ENCODE measurements around the gene HUWE1. TPM values are rescaled to one million over a fixed set of nuclear protein-coding genes. Genes with fewer than 3 reads are reported as not detected.

The HUWE1 gene
- polyA plus RNA-seq, 1 donor from 2014 or later: 17.5 TPM

- peak overlapping the region in 2 of 4 donors; percentile 17 to 79 for H3K4me3 Mint-ChIP-seq
- H3K27ac Mint-ChIP-seq: peak overlapping the region in 1 of 3 donors; percentile 67
- H3K36me3 Mint-ChIP-seq: peaks cover 2% of the 10 kb centered on the region
- no peaks in the 10 kb centered on the region for H3K27me3 Mint-ChIP-seq
- H3K4me1 Mint-ChIP-seq: peaks cover 5 to 11% (median 5%) of the 10 kb centered on the region in 3 donors
- no peaks in the 10 kb centered on the region for H3K9me3 Mint-ChIP-seq
These were observed 7.9 kb downstream of the HUWE1 start for GRCh38 chrX:53678667-53679066.

DNA sequence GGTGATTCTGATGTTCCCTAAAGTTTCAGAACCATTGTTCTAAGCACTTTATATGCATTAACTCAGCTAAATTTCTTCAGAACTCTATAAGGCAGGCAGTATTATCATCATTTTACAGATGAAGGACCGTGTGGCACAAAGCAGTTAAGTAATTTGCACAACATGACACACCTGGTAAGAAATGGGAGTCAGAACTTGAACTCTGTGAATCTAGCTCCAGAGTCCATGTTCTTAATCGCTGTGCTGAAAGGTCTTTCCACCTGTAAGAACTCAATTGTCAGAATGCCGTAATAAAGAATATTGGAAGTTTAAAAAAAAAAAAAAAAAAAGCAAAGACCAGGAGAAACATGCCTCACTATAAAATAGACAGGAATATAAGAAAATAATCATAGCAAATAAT, 9.2 kb downstream of the HUWE1 start:
- H3K27me3 Mint-ChIP-seq: no peaks in the 10 kb centered on the region
- peaks cover 0 to 8% (median 3%) of the 10 kb centered on the region in 3 donors for H3K4me1 Mint-ChIP-seq
- no peak overlapping the region for H3K27ac Mint-ChIP-seq
- no peaks in the 10 kb centered on the region for H3K9me3 Mint-ChIP-seq
- peaks cover 2% of the 10 kb centered on the region for H3K36me3 Mint-ChIP-seq
- H3K4me3 Mint-ChIP-seq: peak overlapping the region in 1 of 4 donors; percentile 45

DNA sequence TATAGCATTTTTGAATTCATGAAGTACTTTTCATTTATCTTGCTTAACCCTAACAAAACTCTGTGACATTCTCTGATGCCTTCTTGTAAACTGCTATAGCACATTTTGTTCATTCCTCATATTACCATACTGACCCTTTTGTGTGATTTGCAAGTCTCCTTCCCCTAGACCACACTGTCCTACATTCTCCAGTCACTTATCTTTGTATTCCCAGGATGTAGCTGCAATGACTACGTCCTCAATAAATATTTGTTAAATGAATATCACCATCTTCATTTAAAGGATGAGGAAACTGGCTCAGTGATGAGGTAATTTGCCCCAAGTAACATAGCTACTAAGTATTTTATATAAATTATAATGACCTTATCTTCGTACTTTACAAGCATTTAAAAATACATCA, 11.9 kb downstream of the HUWE1 start:
- Mint-ChIP-seq H3K9me3 (no peaks in the 10 kb centered on the region), H3K36me3 (peaks cover 3% of the 10 kb centered on the region), H3K27me3 (no peaks in the 10 kb centered on the region), H3K27ac (no peak overlapping the region), H3K4me1 (peaks cover 0 to 4% (median 0%) of the 10 kb centered on the region in 3 donors), H3K4me3 (no peak overlapping the region)

GRCh38 chrX:53669258-53669657, 17.3 kb downstream of the HUWE1 start:
- no peaks in the 10 kb centered on the region for H3K9me3 Mint-ChIP-seq
- H3K36me3 Mint-ChIP-seq: peaks cover 2% of the 10 kb centered on the region
- peaks cover 3 to 9% (median 5%) of the 10 kb centered on the region in 3 donors for H3K4me1 Mint-ChIP-seq
- H3K27ac Mint-ChIP-seq: no peak overlapping the region
- no peaks in the 10 kb centered on the region for H3K27me3 Mint-ChIP-seq
- H3K4me3 Mint-ChIP-seq: no peak overlapping the region

DNA sequence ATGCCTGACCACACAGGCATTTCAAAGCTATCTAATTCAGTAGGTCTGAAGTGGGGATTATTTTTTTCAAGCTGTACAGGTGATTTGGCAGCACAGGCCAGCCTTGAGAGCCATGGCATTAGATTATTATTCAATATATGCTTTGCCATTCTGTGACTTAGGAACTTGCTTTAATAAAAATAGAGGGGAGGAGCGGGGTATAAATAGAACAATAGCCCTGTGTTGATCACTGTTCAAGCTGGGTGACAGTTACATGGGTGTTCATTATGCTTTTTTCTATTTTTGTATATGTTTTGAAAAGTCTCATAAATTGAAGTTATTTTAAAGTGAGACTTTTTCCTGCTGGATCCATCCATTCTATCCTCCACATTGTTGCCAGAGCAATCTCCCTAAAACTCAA, 20.3 kb downstream of the HUWE1 start:
- Mint-ChIP-seq H3K4me1 (peaks cover 4 to 15% (median 5%) of the 10 kb centered on the region in 3 donors), H3K27ac (no peak overlapping the region), H3K27me3 (no peaks in the 10 kb centered on the region), H3K4me3 (no peak overlapping the region), H3K9me3 (peaks cover 0 to 2% (median 0%) of the 10 kb centered on the region in 3 donors), H3K36me3 (no peaks in the 10 kb centered on the region)

GRCh38 chrX:53660004-53660403, 26.5 kb downstream of the HUWE1 start:
- H3K27ac Mint-ChIP-seq: no peak overlapping the region
- peaks cover 3 to 15% (median 9%) of the 10 kb centered on the region in 3 donors for H3K4me1 Mint-ChIP-seq
- H3K36me3 Mint-ChIP-seq: peaks cover 2% of the 10 kb centered on the region
- no peaks in the 10 kb centered on the region for H3K27me3 Mint-ChIP-seq
- peaks cover 0 to 2% (median 0%) of the 10 kb centered on the region in 3 donors for H3K9me3 Mint-ChIP-seq
- no peak overlapping the region for H3K4me3 Mint-ChIP-seq

DNA sequence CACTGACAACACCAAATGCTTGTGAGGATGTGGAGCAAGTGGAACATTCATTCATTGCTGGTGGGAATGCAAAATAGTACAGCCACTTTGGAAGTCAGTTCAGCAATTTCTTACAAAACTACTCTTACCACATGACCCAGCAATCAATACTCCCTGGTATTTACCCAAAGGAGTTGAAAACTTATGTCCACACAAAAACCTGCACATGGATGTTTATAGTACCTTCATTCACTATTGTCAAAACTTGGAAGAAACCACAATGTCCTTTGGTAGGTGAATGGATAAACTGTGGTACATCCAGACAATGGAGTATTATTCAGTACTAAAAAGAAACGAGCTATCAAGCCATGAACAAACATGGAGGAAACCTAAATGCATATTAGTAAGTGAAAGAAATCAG, 27.5 kb downstream of the HUWE1 start:
- H3K4me1 Mint-ChIP-seq: peaks cover 3 to 19% (median 6%) of the 10 kb centered on the region in 3 donors
- H3K27me3 Mint-ChIP-seq: no peaks in the 10 kb centered on the region
- H3K9me3 Mint-ChIP-seq: peaks cover 0 to 2% (median 0%) of the 10 kb centered on the region in 3 donors
- H3K27ac Mint-ChIP-seq: no peak overlapping the region
- peaks cover 2% of the 10 kb centered on the region for H3K36me3 Mint-ChIP-seq
- no peak overlapping the region for H3K4me3 Mint-ChIP-seq

- H3K4me1 Mint-ChIP-seq: peaks cover 0 to 18% (median 3%) of the 10 kb centered on the region in 3 donors
- peaks cover 2% of the 10 kb centered on the region for H3K36me3 Mint-ChIP-seq
- H3K27me3 Mint-ChIP-seq: no peaks in the 10 kb centered on the region
- H3K4me3 Mint-ChIP-seq: no peak overlapping the region
- H3K27ac Mint-ChIP-seq: no peak overlapping the region
- no peaks in the 10 kb centered on the region for H3K9me3 Mint-ChIP-seq
These were observed 29.7 kb downstream of the HUWE1 start for GRCh38 chrX:53656845-53657244.

GRCh38 chrX:53654376-53654775, 32.1 kb downstream of the HUWE1 start:
- peaks cover 2% of the 10 kb centered on the region for H3K36me3 Mint-ChIP-seq
- no peak overlapping the region for H3K27ac Mint-ChIP-seq
- no peak overlapping the region for H3K4me3 Mint-ChIP-seq
- peaks cover 0 to 14% (median 2%) of the 10 kb centered on the region in 3 donors for H3K4me1 Mint-ChIP-seq
- no peaks in the 10 kb centered on the region for H3K27me3 Mint-ChIP-seq
- H3K9me3 Mint-ChIP-seq: no peaks in the 10 kb centered on the region

DNA sequence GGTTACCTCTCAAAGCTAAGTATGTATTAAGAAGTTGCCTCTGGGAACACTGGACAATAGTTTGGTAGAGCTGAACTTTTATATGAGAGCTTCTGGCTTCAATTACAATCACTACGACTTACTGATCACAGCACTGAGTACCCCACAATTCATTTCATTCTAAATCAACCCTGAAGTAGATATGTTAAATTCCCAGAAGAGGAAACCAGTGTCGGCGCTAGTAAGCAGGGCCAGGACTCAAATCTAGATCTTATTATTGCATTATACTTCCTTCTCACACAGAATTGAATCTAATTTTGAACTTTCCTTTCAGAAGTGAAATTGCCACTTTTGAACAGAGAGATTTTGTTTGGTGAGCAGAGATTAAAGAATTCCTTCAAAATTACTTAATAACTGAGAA, 41.8 kb downstream of the HUWE1 start:
- H3K27me3 Mint-ChIP-seq: no peaks in the 10 kb centered on the region
- no peak overlapping the region for H3K4me3 Mint-ChIP-seq
- H3K4me1 Mint-ChIP-seq: no peaks in the 10 kb centered on the region
- H3K27ac Mint-ChIP-seq: no peak overlapping the region
- no peaks in the 10 kb centered on the region for H3K9me3 Mint-ChIP-seq
- peaks cover 6% of the 10 kb centered on the region for H3K36me3 Mint-ChIP-seq

DNA sequence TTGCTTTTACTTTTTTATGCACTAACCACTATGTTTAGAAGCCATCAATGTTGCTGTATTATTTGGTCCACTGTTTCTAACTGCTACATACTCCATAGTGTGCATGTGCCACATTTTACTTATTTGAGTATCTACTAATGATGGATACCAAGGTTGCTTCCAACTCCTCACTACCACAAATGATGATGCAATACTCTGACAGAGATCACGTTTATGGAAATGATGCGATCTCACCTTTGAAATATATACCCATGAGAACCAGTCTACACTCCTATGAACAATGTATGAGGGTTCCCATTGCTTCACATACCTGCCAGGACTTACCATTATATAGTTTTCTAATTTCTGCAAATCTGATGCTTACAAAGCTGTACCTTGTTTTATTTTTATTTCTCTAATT, 44.2 kb downstream of the HUWE1 start:
- Mint-ChIP-seq H3K9me3 (no peaks in the 10 kb centered on the region), H3K27ac (no peak overlapping the region), H3K4me1 (no peaks in the 10 kb centered on the region), H3K27me3 (no peaks in the 10 kb centered on the region), H3K36me3 (peaks cover 7% of the 10 kb centered on the region), H3K4me3 (no peak overlapping the region)

GRCh38 chrX:53639257-53639656, 47.3 kb downstream of the HUWE1 start:
- Mint-ChIP-seq H3K27ac (no peak overlapping the region), H3K36me3 (peaks cover 8% of the 10 kb centered on the region)

GRCh38 chrX:53637479-53637878, 49.0 kb downstream of the HUWE1 start:
- Mint-ChIP-seq H3K4me3 (no peak overlapping the region), H3K4me1 (no peaks in the 10 kb centered on the region), H3K27ac (no peak overlapping the region), H3K36me3 (peaks cover 6% of the 10 kb centered on the region), H3K27me3 (no peaks in the 10 kb centered on the region), H3K9me3 (no peaks in the 10 kb centered on the region)

More at GRCh38 chrX:53639257-53639656, 47.3 kb downstream of the HUWE1 start:
- Mint-ChIP-seq H3K9me3 (no peaks in the 10 kb centered on the region), H3K4me1 (no peaks in the 10 kb centered on the region), H3K4me3 (no peak overlapping the region), H3K27me3 (no peaks in the 10 kb centered on the region)

DNA sequence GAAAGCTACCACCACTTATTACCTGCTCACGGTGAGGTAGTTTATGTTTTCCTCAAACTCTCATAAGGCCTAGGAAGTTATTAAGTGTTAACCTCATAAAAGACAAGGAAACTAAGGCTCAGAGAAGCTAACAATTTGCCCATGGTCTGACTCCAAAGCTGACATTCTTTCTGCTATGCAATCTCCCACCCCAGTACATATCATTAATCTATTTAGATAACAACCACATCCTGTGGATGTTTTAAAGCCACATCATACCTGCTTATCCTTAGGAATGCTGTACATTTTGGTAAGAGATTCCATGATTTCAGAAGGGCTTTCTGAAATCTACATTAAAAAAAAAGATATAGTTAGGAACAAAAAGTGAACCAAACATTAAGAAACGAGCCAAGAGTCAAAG, 55.4 kb downstream of the HUWE1 start:
- Mint-ChIP-seq H3K9me3 (no peaks in the 10 kb centered on the region), H3K36me3 (peaks cover 1% of the 10 kb centered on the region), H3K4me1 (no peaks in the 10 kb centered on the region), H3K27me3 (no peaks in the 10 kb centered on the region), H3K27ac (no peak overlapping the region), H3K4me3 (no peak overlapping the region)

- peaks cover 1% of the 10 kb centered on the region for H3K36me3 Mint-ChIP-seq
- H3K27me3 Mint-ChIP-seq: no peaks in the 10 kb centered on the region
- H3K4me3 Mint-ChIP-seq: no peak overlapping the region
- no peaks in the 10 kb centered on the region for H3K9me3 Mint-ChIP-seq
- peak overlapping the region in 1 of 3 donors; percentile 7 for H3K27ac Mint-ChIP-seq
- H3K4me1 Mint-ChIP-seq: no peaks in the 10 kb centered on the region
These were observed 56.3 kb downstream of the HUWE1 start for GRCh38 chrX:53630261-53630660.

GRCh38 chrX:53622431-53622830, 64.1 kb downstream of the HUWE1 start:
- Mint-ChIP-seq H3K27me3 (no peaks in the 10 kb centered on the region), H3K4me1 (no peaks in the 10 kb centered on the region), H3K4me3 (no peak overlapping the region), H3K9me3 (no peaks in the 10 kb centered on the region), H3K36me3 (peaks cover 2% of the 10 kb centered on the region), H3K27ac (peak overlapping the region in 1 of 3 donors; percentile 19)
